T47D (cell line): ENCODE data around the gene PARVA.

ENCODE experiments used
- DNase-seq, 2 experiments: peaks; one replicate each; pipeline versions ENCODE4 v3.0.0 to v3.0.0-alpha.2; 2011 to 2012; ENCODE audit warnings: low read depth in 1 of 2, low spot score in 1 of 2
- JUND ChIP-seq: IDR thresholded peaks from 2 replicates; pipeline ENCODE4 v1.6.1; 2012; ENCODE audit warnings: low read depth
- in situ Hi-C: cut with HindIII; loops from 2 replicates; pipeline ENCODE4 v1.10.0; 2016; ENCODE audit warnings: low sequenced_read_pairs, low pct_unique_long_range_greater_than_20kb

PARVA gene

DNA sequence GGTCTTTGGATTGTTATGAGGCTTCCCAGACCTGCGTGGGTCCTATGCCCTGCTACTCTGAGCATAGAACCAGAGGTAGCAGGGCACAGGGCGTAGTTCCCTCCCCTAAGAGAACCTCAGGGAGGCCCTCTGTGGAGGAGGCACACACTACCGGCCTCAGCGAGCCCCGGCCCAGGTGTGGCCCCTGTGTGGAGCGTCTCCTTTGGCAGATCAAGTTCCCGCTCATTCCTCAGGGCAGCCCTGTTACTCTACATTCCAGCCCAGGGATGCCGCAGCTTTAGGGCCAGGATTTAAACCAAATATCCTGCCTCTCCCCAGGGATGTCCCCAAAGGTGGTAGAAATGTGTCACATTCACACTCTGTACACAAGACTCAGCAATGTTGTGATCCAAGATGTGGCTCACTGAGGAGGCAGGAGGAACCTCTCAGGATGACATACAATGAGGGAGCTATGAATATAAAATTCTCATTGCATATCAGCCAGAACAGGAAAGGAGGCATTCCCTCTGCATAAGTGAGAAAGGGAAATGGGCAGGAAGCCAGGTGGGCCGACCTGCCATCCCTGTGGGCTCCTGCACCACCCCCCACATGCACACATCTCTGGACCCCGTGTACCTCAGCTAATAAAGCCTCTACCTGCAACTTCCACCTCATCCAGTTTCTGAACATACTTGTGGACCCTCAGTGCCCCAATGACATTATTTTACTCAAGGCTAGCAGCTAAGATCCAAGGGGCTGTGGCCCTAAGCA lies 165.0 kb downstream of the PARVA start:
- no peak for TF ChIP-seq JUND

DNA sequence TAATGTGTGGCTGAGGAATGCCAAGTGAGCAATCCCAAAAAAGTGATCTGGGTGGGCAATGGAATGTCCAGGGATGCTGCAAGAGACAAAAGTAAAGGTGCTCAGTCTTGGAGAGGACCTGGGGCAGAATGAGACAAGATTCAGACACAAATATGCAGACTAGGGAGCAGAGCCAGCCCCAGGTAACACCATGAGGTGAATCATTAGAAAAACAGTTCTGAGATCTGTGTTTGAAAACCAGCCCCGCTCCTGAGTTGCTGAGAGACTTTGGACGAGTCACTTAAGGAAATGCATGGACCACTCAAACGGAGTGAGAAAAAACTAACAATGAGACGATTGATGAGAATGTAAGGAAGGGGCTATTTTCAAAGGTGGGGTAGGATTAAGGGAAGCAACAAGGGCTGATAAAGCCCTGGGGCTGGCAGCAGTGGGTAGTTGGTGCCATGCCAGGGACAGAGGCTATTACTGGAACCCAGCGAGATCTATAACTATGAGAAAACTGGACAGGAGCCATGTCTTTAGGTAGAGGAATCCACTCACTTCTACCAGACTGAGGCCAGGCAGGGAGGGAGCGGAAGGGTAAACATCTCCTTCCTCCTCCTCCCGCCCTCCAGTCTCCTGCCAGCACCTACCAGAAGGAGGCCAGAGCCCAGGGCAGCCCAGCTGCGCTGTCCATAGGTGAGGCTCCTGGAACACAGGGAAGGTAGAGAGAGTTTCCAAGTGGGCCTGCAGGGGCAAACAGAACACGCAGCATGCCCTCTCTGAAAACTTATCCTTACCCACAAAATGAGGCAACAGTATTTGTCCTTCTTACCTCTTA lies 166.4 kb downstream of the PARVA start:
- DNase-seq: peak in 1 of 2 experiments; percentile 47
- no peak for TF ChIP-seq JUND
- in situ Hi-C loops: no loop called here

More for the DNA sequence above, 165.0 kb downstream of the PARVA start:
- in situ Hi-C loops: no loop called here
- peak in 1 of 2 experiments; percentile 9 for DNase-seq

DNA sequence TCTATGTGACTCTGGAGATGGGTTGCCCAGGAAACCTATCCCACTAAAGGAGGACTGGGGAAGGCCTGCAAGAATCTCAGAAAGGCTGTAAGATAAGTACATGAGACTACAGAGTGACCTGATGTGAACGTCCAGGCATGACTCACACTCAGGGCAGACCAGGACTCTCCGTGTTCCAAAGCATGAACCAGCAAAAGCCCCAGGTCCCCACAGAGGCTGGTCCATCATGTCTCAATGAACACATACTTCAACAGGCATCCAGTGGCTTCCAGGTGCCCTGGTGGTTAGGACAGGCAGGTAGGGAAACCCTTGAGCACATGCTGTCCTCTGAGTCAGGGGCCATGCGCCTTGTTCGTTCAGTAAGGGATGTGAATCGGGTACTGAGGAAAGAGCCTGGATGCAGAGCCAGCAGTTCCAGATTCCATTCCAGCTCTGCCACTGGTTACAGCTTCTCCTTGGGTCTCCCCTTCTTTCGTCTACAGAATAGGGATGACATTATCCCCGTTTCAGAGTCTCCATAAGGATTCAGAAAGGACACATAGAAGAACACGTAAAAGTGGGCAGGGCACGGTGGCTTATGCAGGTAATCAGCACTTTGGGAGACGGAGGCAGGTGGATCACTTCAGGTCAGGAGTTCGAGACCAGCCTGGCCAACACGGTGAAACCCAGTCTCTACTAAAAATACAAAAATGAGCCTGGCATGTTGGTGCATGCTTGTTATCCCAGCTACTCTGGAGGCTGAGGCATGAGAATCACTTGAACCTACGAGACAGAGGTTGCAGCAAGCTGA lies 167.8 kb downstream of the PARVA start:
- no peak for TF ChIP-seq JUND
- in situ Hi-C loops: no loop called here
- DNase-seq: no peak

DNA sequence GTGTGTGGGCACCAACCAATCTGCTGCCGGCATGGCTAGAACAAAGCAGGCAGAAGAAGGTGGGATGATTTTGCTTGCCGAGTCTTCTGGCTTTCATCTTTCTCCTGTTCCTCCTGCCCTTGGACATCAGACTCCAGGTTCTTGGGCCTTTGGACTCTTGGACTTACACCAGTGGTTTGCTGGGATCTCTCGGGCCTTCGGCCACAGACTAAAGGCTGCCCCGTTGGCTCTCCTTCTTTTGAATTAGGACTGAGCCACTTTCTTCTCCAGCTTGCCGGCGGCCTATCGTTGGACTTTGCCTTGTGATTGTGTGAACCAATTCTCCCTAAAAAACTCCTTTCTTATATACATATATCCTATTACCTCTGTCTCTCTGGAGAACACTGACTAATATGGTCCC lies 168.8 kb downstream of the PARVA start:
- TF ChIP-seq JUND: no peak
- in situ Hi-C loops: no loop called here
- no peak for DNase-seq

DNA sequence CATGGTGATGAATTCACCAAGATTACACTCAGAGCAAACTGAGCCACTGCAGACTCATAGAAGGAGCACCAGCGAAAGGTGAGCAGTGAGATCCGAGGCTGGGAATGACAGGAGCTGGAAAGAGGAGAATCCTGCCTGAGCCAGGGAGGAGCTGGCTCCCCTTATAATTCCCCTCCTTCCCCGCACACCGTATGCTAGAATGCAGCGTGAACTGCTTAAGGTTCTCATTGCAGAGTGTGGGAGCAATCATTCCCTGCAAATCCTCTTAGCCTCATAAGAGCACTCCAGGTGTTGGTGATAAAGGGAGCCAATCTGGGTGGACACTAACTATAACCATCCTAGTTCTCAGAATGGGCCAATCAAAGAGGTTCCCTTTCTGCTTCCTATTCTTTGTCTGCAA lies 169.3 kb downstream of the PARVA start:
- no peak for TF ChIP-seq JUND
- in situ Hi-C loops: no loop called here
- DNase-seq: no peak

DNA sequence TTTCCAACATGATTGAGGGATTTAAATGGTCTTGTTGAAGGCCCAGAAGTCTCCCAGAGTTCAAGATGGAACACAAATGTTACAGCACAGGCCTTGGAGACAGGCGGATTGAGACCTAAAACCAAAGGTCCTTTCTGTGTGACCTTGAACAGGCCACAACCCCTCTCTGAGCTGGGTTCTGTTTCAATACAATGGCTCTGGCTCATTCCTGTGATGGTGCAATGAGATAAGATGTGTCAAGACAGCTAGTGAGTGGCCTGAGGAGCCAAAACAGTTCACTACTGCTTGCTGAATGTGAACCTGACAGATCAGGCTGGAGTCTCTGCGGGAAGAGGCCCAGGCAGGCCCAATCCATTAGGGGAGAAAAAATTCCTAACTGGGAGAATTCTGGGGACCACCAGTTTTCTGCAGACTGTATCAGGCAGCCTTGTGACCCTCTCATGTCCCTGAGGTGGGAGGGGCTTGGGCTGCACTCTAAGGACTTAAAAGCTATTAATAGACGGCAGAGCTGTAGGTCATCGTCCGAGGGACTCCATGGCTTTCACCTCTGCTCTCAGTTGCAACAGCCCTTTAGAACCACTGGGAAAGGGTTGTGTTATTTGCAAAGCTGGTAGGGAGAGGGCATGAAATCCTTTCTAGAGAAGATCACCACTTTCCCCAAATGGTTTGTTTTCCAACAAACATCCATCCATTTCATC lies 170.7 kb downstream of the PARVA start:
- no peak for TF ChIP-seq JUND
- no peak for DNase-seq
- in situ Hi-C loops: no loop called here

DNA sequence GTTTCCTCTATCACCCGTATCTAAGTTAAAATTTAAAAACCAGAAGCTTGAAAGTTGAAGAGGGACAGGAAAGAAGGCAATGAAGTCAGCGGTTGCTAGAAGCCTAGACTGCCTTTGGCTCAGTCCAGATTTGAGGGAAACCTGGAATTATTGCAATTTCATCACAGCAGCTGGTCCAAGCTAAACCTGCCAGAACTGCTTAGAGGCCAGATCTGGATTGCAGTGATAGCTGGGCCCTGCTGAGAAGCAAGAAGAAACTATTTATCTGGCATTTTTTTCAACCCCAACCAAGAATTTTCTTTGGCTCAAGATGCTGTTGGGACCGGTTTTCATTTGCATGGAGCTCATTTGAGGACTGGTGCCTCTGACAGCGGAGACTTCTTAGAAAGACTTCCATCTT lies 175.3 kb downstream of the PARVA start:
- in situ Hi-C loops: no loop called here
- DNase-seq: no peak

DNA sequence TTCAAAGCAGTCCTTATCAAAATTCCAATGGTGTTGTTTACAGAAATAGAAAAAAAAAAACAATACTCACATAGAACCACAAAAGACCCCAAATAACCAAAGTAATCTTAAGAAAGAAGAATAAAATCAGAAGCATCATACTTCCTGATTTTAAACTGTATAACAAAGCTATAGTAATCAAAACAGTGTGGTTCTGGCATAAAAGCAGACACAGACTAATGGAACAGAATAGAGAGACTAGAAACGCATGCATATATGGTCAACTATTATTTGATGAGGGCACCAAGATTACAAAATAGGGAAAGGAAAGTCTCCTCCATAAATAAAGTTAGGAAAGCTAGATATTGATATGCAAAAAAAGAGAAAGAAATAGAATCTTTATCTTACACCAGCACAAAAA lies 176.8 kb downstream of the PARVA start:
- in situ Hi-C loops: no loop called here
- no peak for TF ChIP-seq JUND

More for the DNA sequence above, 175.3 kb downstream of the PARVA start:
- TF ChIP-seq JUND: no peak

DNA sequence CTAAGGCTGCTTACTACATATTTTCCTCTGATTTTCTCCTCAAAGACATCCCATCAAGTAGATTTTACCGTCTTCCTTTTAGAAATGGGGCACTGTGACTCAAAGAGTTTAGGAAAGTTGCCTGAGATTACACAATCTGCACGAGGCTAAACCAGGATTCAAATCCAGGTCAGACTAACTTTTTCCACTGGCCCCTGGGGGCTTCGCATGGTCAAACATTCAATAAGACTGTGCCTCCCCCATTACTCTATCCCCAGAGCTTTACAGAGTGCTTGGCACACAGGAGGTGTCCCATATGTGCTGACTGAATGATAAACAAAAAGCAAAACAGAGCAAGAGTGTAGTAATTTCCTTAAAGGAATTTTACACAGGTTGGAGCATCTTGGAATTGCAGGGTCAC lies 178.8 kb downstream of the PARVA start:
- TF ChIP-seq JUND: no peak
- DNase-seq: peak in 1 of 2 experiments; percentile 79
- in situ Hi-C loops: no loop called here

More for the DNA sequence above, 176.8 kb downstream of the PARVA start:
- no peak for DNase-seq

DNA sequence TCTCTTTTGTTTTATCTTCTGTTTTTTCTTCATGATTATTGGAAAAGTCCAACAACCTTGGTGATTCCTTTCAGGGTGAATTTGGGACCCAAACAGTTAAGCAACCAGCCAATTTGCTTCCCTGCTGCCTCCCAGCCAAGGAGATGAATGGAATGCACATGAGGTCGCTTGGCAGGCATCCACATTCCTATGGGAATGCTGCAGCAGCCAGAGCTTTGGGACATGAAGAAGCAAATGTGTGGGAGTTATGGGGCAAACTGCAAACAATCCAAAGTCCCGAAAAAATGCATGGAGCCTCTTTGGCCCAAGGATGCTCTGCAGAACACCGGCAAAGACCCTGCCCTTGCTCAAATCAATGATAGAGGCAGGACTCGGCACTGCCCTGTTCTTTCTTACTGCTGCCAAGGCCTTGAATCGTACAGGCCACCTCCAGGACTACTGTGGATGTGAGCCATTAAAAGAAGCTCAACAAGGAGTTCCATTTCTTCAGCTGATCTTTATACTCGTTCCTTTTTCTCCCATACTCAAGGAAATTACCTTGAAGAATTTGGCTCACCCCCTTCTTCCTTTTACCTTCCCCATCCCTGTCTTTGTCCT lies 179.5 kb downstream of the PARVA start:
- no peak for TF ChIP-seq JUND
- in situ Hi-C loops: no loop called here
- peak; percentile 25 to 89 for DNase-seq

DNA sequence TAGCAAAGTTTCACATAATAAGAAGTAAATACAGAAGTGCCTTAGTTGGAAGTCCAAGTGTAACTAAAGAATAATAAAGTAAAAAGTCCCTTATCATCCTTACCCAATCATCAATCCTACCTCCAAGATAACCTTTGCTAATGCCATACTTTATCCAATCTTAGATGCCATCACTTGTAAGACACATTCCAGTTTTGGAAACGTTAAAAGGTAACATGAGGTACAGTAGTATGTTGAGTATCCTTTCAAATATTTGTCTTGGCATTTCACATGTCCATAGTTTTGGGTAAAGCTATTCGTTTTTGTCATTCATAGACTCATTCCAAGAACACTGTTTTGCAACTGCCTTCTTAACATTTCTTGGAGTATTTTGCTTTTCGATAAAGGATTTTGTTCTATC lies 181.6 kb downstream of the PARVA start:
- TF ChIP-seq JUND: no peak
- in situ Hi-C loops: no loop called here
- DNase-seq: no peak

DNA sequence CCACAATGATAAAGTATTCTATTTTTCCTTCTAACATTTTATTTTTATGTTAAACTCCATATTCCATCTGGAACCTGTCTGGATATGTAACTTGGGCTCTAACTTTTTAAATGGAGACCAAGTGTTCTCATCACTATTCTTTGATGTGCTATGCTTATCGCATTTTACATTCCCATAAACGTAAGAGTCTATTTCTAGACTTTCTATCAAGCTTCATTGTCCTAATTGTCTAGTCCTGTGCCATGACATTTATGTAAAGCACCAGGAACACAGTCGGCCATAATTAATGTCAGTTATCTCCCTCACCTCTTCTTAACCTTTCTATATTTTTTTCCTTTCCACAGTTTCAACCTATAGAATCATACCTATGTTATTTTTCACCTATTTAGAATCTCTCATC lies 183.0 kb downstream of the PARVA start:
- TF ChIP-seq JUND: no peak
- no peak for DNase-seq
- in situ Hi-C loops: no loop called here
